Spleen (tissue), 11 donors: ENCODE results near the gene TOR1B. TPM values are rescaled to one million over a fixed set of nuclear protein-coding genes. Genes with fewer than 3 reads are reported as not detected.
"Not testable (repeated sequence)": the region's sequence is repeated elsewhere in the genome, so short reads cannot be mapped to it uniquely, and the experiment has no call there.

Source experiments
- DNase-seq: peaks from one replicate; pipeline ENCODE4 v3.0.0-alpha.2; 2020
- H3K27ac ChIP-seq, 8 donors: fragments of 200-600 bp; sonication (generic) in 7 of 8; 1 replicate in 4 of 8; 2 replicates in 4 of 8; pipeline versions ENCODE4 v1.5.0 to v1.8.0; 2016 to 2021; ENCODE audit warnings: inconsistent platforms in 4 of 8, mild to moderate bottlenecking in 4 of 8, moderate library complexity in 1 of 8
- H3K27me3 ChIP-seq, 7 donors: fragments of 200-600 bp; sonication (generic) in 6 of 7; replicated peaks in 1 of 7; 1 replicate in 4 of 7; 2 replicates in 3 of 7; pipeline versions ENCODE4 v1.5.0 to v1.8.0; 2016 to 2021; ENCODE audit warnings: inconsistent platforms in 3 of 7, mild to moderate bottlenecking in 1 of 7
- H3K36me3 ChIP-seq, 6 donors: fragments of 200-600 bp; sonication (generic) in 5 of 6; 1 replicate in 4 of 6; 2 replicates in 2 of 6; pipeline versions ENCODE4 v1.5.0 to v1.8.0; 2016 to 2021; ENCODE audit warnings: inconsistent platforms in 2 of 6
- H3K4me1 ChIP-seq, 6 donors: fragments of 200-600 bp; sonication (generic) in 5 of 6; 1 replicate in 3 of 6; 2 replicates in 3 of 6; pipeline versions ENCODE4 v1.5.0 to v1.8.0; 2016 to 2021; ENCODE audit warnings: inconsistent platforms in 3 of 6
- H3K4me3 ChIP-seq, 8 donors: fragments of 200-600 bp; sonication (generic) in 7 of 8; 1 replicate in 4 of 8; 2 replicates in 4 of 8; pipeline versions ENCODE4 v1.5.0 to v1.8.0; 2016 to 2021; ENCODE audit warnings: inconsistent platforms in 4 of 8, mild to moderate bottlenecking in 4 of 8, moderate library complexity in 2 of 8
- H3K9me3 ChIP-seq, 8 donors: fragments of 200-600 bp; sonication (generic) in 7 of 8; 1 replicate in 4 of 8; 2 replicates in 4 of 8; pipeline versions ENCODE4 v1.5.0 to v1.8.0; 2016 to 2021; ENCODE audit warnings: inconsistent platforms in 4 of 8
- POLR2A ChIP-seq, 3 donors: fragments of 450-650 bp; IDR thresholded peaks; one replicate each; pipeline ENCODE4 v1.5.1; 2017; ENCODE audit warnings: antibody characterized with exemption in 3 of 3, mild to moderate bottlenecking in 1 of 3
- POLR2AphosphoS5 ChIP-seq, 3 donors: sonication (generic); formaldehyde crosslinking; IDR thresholded peaks; one replicate each; pipeline ENCODE4 v1.5.1; 2017; ENCODE audit warnings: antibody characterized with exemption in 3 of 3
- WGBS, 5 donors: extraction: QIAGEN DNeasy Blood & Tissue Kit in 3 of 5; methylation state at CpG; one replicate each; pipeline versions ENCODE4 v1.1.5 to v1.1.7; 2013 to 2018; 5-methylcytosine and 5-hydroxymethylcytosine counted together
- intact Hi-C: fragments of 100-400 bp; cut with DNase I; formaldehyde crosslinking; loops from one replicate; pipeline ENCODE4 v1.15.0; 2023; ENCODE audit warnings: low total_unique reads
- polyA plus RNA-seq, 3 donors: library from polyadenylated mRNA; stranded (reverse); fragments of 200-250 nt; gene quantifications; one replicate each; pipeline ENCODE4 v1.2.1, GENCODE V29; 2013
- total RNA-seq, 7 donors: library from RNA; depleted of rRNA in 3 of 7; stranded (reverse); fragments of >200 nt in 3 of 7; fragmentation: NEBNext Ultra II Directional in 4 of 7; extraction: Animal tissue kit (Norgen Biotek cat#: 25700) in 4 of 7; gene quantifications; one replicate each; pipeline versions ENCODE4 v1.1.0 to v1.2.1, GENCODE V29; 2016 to 2021
- TF ChIP-seq, protein P1 (sequence below), 11 experiments: fragments of 200-600 bp in 7 of 11; fragments of 450-650 bp in 4 of 11; sonication (generic) in 4 of 11; IDR thresholded peaks in 8 of 11; conservative IDR thresholded peaks in 3 of 11; 1 replicate in 7 of 11; 2 replicates in 4 of 11; pipeline versions ENCODE4 v1.4.0 to v1.8.0; 2016 to 2021; ENCODE audit warnings: antibody characterized with exemption in 11 of 11, inconsistent platforms in 4 of 11, mild to moderate bottlenecking in 1 of 11
- donor health status: healthy with polysubstance abuse.
- donor health status: DM: no; HTN: no; CAD: no; lungs with moderate emphysema.
- donor health status: DM: no; HTN: no; CAD: no.
- donor health status: Bipolar disorder and iron deficiency.
- donor health status: healthy.
- donor health status: DM: no; HTN: no; CAD: no.
- donor health status: DM: yes; HTN: yes; CAD: no.

The TOR1B gene
- total and polyA plus RNA-seq, 10 donors: 5.3 to 38.0 (median 17.5) TPM

DNA sequence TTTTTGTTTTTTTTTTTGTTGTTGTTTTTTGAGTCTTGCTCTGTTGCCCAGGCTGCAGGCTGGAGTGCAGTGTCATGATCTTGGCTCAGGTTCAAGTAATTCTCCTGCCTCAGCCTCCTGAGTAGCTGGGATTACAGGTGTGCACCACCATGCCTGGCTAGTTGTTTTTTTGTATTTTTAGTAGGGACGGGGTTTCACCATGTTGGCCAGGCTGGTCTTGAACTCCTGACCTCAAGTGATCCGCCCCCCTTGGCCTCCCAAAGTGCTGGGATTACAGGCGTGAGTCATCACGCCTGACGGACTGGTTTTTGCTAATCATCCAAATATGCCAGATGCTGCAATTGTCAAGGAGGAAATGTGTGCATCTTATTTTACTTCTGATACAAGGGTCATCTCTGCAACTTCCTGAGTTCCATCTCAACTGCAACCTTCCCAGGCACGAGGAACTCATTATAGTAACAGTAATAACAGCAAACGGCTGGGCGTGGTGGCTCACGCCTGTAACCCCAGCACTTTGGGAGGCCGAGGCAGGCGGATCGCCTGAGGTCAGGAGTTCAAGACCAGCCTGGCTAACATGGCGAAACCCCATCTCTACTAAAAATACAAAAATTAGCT lies 40.5 kb upstream of the TOR1B start:
- H3K27me3 ChIP-seq, H3K9me3 ChIP-seq, DNase-seq, H3K36me3 ChIP-seq, intact Hi-C loops: not testable (repeated sequence)
- Histone ChIP-seq H3K27ac (peak overlapping the region in 7 of 8 donors; percentile 66 to 79 (median 67)), H3K4me1 (peaks cover 0 to 32% (median 9%) of the 10 kb centered on the region in 6 donors), H3K4me3 (peak overlapping the region in 1 of 8 donors; percentile 15)
- TF ChIP-seq POLR2AphosphoS5 (IDR thresholded peaks at IDR 0.05): peak in 2 of 3 donors; percentile 18 to 67
- 33 to 73% (median 44%) methylated on average over 12 to 13 of the region's 13 CpGs for WGBS, 5 donors

DNA sequence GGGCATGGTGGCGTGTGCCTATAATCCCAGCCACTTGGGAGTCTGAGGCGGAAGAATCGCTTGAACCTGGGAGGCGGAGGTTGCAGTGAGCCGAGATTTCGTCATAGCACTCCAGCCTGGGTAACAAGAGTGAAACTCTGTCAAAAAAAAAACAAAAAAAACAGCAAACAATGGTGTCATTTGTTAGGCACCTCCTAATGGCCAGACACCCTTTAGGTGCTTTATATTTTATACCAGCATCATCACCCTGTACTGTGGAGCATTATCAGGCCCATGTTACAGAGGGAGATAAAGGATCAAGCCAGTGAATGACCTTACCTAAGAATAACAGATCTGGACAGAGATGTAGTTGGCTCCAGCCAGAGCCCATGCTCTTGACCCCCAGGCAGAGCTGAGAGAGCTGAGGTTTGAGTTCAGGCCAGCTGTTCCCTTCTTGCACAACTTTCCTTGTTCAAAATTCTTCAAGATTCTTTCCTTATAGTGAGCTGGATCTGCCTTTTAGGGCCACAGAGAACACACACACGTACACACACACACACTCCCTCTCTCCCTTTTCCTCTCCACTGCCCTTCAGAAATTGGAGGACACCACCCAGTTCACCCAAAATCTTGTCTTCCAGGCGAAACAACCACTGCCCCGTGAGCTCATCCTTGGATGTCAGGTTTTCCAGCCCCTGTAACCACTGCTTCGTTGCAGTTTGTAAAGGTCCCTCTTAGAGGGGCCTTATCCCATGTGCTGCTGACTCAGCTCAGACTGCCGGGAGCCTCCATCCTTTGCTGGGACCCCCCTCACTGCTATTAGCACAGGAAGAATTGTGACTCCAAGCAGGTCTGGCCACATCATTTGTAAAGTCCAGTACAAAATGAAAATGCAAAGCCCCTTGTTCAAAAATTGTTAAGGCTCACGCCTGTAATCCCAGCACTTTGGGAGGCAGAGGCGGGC lies 39.7 kb upstream of the TOR1B start:
- Histone ChIP-seq H3K27ac (peak overlapping the region in 7 of 8 donors; percentile 60 to 79 (median 67)), H3K36me3 (no peaks in the 10 kb centered on the region), H3K27me3 (peaks cover 0 to 5% (median 0%) of the 10 kb centered on the region in 7 donors), H3K4me1 (peaks cover 0 to 25% (median 6%) of the 10 kb centered on the region in 6 donors), H3K4me3 (peak overlapping the region in 1 of 8 donors; percentile 15), H3K9me3 (no peaks in the 10 kb centered on the region)
- intact Hi-C loops: no loop called here
- TF ChIP-seq POLR2A (IDR thresholded peaks at IDR 0.05) (no peak), POLR2AphosphoS5 (IDR thresholded peaks at IDR 0.05) (peak in 1 of 3 donors; percentile 21)
- no peak for DNase-seq
- 69 to 89% (median 78%) methylated on average over 13 of the region's 13 CpGs for WGBS, 5 donors

- no peaks in the 10 kb centered on the region for H3K9me3 ChIP-seq
- H3K4me1 ChIP-seq: peaks cover 0 to 25% (median 6%) of the 10 kb centered on the region in 6 donors
- H3K27me3 ChIP-seq: peaks cover 0 to 5% (median 0%) of the 10 kb centered on the region in 7 donors
- no peaks in the 10 kb centered on the region for H3K36me3 ChIP-seq
- no peak for DNase-seq
- intact Hi-C loops: no loop called here
- H3K4me3 ChIP-seq: no peak overlapping the region
- H3K27ac ChIP-seq: no peak overlapping the region
- TF ChIP-seq POLR2AphosphoS5 (IDR thresholded peaks at IDR 0.05) (no peak), POLR2A (IDR thresholded peaks at IDR 0.05) (no peak)
- TF ChIP-seq, protein P1, sequence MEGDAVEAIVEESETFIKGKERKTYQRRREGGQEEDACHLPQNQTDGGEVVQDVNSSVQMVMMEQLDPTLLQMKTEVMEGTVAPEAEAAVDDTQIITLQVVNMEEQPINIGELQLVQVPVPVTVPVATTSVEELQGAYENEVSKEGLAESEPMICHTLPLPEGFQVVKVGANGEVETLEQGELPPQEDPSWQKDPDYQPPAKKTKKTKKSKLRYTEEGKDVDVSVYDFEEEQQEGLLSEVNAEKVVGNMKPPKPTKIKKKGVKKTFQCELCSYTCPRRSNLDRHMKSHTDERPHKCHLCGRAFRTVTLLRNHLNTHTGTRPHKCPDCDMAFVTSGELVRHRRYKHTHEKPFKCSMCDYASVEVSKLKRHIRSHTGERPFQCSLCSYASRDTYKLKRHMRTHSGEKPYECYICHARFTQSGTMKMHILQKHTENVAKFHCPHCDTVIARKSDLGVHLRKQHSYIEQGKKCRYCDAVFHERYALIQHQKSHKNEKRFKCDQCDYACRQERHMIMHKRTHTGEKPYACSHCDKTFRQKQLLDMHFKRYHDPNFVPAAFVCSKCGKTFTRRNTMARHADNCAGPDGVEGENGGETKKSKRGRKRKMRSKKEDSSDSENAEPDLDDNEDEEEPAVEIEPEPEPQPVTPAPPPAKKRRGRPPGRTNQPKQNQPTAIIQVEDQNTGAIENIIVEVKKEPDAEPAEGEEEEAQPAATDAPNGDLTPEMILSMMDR (IDR thresholded peaks at IDR 0.05 in 8 of 11, conservative IDR thresholded peaks at IDR 0.05 in 3 of 11): no peak
- 88 to 98% (median 92%) methylated on average over 4 of the region's 4 CpGs for WGBS, 5 donors
These were observed 37.1 kb upstream of the TOR1B start for GRCh38 chr9:129765764-129766317.

DNA sequence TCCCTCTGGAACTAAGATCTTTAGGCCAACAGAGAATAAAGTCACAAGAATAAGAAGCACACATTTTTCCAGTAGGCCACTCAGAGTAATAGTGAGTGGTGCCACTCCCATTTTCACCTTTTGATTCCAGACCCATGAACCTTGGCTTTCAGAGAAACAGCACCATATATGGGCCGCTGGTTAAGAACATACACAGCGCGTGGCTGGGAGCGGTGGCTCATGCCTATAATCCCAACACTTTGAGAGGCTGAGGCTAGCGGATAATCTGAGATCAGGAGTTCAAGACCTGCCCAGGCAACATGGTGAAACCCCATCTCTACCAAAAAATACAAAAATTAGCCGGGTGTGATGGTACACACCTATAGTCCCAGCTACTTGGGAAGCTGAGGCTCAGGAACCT lies 34.5 kb upstream of the TOR1B start:
- Histone ChIP-seq H3K4me3 (no peak overlapping the region), H3K9me3 (no peaks in the 10 kb centered on the region), H3K27ac (no peak overlapping the region), H3K27me3 (no peaks in the 10 kb centered on the region), H3K4me1 (peaks cover 0 to 11% (median 5%) of the 10 kb centered on the region in 6 donors), H3K36me3 (no peaks in the 10 kb centered on the region)
- WGBS, 5 donors: 92 to 96% (median 95%) methylated on average over 6 of the region's 6 CpGs
- intact Hi-C loops: no loop called here
- TF ChIP-seq POLR2A (IDR thresholded peaks at IDR 0.05): no peak
- TF ChIP-seq, protein P1 (IDR thresholded peaks at IDR 0.05 in 8 of 11, conservative IDR thresholded peaks at IDR 0.05 in 3 of 11): no peak
- TF ChIP-seq POLR2AphosphoS5 (IDR thresholded peaks at IDR 0.05): no peak
- DNase-seq: no peak
